NCI-H2171 (cell line): Measurements from ENCODE around the gene PWWP2B.
"Not testable (repeated sequence)": the region's sequence is repeated elsewhere in the genome, so short reads cannot be mapped to it uniquely, and the experiment has no call there.

Source experiments
- DNase-seq: peaks from one replicate; lab custom pipeline; 2025; lab: John Stamatoyannopoulos, UW

Gene PWWP2B

GRCh38 chr10:132363921-132364593 is 32.9 kb upstream of the PWWP2B start:
- no peak for DNase-seq

- DNase-seq, result no peak
These were observed 32.4 kb upstream of the PWWP2B start for GRCh38 chr10:132364594-132364970.

- DNase-seq, result no peak
These were observed 31.9 kb upstream of the PWWP2B start for GRCh38 chr10:132365102-132365501.

- no peak for DNase-seq
These were observed 31.0 kb upstream of the PWWP2B start for GRCh38 chr10:132366006-132366405.

GRCh38 chr10:132366499-132366898 is 30.5 kb upstream of the PWWP2B start:
- DNase-seq, result no peak

- no peak for DNase-seq
These were observed 28.6 kb upstream of the PWWP2B start for GRCh38 chr10:132368391-132368790.

DNA sequence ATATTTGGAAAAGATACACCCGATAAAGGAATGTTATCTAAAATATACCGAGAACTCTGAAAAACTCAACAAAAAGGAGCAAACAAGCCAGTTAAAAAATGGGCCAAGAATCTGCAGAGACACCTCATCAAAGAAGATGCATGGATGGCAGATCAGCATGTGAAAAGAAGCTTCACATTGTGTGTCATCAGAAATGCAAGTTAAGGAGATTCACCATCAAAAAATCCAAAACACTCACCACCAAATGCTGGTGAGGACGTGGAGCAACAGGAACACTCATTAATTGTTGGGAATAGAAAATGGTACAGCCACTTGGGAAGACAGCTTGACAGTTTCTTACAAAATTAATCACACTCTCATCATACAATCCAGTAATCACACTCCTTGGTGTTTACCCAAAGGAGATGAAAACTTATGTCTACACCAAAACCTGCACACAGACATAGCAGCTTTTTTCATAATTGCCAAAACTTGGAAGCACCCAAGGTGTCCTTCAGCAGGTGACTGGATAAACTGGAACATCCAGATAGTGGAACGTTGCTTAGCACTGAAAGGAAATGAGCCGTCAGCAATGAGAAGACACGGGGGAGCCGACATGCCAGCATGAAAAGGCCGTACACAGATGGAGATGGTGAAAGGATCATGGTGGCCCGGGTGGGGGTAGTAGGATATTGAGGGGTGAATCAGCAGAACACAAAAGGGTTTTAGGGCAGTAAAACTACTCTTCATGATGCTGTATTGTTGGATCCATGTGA is 27.9 kb upstream of the PWWP2B start:
- no peak for DNase-seq

GRCh38 chr10:132369636-132370185 is 27.3 kb upstream of the PWWP2B start:
- no peak for DNase-seq

DNA sequence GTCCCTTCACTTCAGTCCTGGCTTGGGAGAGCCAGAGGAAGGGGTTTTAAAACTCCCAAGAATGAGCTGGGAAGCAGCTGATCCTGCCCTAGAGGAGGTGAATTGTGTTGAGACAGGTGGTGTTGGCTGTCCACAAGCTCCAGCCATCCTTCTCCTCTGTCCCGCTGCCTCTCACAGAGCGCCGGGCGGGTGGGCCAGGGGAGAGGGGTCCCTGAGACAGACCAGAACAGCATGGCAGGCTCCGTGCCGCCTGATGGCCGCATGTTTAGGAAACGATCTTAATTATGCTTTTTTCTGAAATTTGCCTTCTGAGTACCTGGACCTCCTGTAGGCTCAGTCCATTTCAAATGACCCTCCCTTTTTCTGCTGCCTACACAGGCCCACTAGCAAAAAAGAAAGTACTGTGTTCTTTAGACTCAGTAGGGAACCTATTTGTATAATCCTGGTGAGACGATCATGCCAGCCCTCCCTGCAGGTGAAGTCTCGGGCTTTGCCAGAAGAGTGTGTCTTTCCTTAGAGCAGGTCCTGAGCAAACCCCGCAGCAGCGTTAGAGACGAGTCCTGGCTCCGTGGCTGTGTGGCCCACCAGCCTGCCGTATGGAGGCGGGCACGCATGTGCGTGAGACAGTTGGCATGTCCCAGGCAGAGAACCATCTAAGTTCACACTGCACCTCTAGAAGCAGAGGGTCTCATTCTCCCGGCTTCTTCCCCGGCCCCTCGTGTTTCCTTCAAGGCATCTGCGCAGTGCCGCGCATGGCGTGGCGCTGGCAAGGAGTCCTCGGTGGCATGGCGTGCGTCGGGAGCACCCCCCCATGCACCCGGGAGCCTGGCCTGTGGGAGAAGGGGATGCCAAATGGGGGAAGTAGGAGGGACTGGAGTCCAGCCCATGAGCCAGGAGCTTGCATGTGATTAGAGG is 26.3 kb upstream of the PWWP2B start:
- no peak for DNase-seq

- no peak for DNase-seq
These were observed 25.3 kb upstream of the PWWP2B start for GRCh38 chr10:132371641-132372081.

GRCh38 chr10:132372516-132373095 is 24.4 kb upstream of the PWWP2B start:
- no peak for DNase-seq

- no peak for DNase-seq
These were observed 23.6 kb upstream of the PWWP2B start for GRCh38 chr10:132373241-132373955.

- DNase-seq, result no peak
These were observed 22.8 kb upstream of the PWWP2B start for GRCh38 chr10:132374176-132374575.

DNA sequence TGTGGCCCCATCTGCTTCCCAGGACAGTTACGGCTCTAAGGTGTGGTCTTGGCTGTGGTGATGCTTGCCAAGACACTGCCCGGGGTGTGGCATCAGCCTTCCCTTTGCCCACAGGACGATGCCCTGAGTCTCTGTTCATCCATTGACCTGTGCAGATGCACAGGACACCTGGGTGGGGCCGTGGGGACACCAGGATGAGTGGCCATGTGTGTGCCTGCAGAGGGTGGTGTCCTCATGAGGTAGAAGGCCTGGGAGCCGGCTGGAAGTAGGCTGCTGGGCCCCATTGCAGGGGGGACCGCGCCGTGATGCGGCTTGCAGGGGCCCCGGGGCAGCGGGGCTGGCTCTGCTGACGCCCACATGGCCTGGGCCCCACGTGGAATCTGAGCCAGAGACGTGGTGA is 22.4 kb upstream of the PWWP2B start:
- no peak for DNase-seq

DNA sequence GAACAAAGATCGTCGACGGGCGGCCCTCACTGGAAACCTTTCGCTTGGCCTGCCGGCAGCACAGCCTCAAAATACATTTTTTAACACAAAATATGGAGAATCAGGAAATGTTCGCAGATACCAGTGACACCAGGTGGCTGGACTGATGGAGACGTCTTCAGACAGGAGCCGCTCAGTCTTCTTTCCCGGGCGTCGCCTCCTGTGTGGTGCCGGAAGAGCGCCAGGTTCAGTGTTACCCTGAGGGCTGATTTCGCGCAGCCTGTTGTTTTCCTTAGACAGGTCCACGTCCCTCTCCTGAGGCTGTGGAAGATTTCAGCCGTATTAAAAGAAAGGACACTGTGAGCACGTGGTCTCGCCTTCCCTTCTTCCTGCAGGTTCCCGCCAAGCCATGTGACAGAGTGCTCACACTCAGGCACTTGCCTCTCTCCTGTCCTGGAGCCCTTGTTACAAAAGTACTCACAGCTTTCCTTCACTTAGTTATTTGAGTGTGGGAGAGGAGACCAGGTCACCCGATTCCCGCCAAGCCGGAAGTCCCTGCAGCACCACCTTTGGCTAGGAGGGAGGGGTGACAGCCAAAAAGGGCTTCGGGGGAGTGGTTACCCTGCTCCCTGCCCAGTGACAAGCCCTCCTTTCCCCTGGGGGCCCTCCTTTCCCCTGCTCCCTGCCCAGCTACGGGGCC is 21.7 kb upstream of the PWWP2B start:
- no peak for DNase-seq

DNA sequence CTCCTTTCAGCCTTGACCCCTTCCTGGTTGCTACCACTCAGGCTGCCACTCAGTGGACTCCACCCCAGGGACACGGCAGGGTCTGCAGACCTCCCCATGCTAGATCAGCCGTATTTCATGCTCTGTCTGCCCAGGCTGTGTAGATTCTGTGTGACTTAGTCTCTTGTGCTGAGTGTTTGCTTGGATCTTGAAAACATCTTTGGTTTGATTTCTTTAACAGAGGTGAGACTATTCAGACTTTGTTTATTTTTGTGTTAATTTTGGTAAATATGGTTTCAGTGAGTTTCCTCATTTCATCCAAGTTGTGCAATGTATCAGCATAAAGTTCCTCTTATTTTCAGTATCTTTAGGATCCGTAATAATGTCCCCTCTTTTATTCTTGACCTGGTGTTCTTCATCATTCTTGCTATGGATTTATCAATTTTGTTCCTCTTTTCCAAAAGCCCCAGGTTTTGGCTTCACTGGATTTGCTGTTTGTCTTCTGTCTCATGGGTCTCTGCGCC is 21.2 kb upstream of the PWWP2B start:
- DNase-seq, result no peak

- DNase-seq, result no peak
These were observed 20.6 kb upstream of the PWWP2B start for GRCh38 chr10:132376394-132376851.

DNA sequence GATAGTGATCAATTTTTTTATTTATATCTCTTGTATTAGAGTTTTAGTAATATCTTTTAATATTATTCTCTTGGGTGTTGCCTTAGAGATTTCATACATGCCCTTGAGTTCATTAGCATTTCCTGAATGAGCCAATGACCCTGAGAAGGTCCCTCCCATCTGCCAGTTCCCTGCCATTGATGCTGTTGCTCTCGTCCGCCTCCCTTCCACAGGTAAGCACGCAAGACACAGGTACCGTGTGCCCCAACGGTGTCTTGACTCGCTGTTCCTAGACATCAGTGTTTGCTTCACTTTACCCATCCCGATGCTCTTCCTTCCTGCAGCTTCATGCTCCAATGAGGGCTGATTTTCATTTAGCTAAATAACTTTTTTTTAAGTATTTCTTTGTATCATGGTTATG is 19.7 kb upstream of the PWWP2B start:
- DNase-seq, result no peak

GRCh38 chr10:132379026-132379425 is 18.0 kb upstream of the PWWP2B start:
- DNase-seq, result not testable (repeated sequence)

GRCh38 chr10:132380986-132381385 is 16.0 kb upstream of the PWWP2B start:
- not testable (repeated sequence) for DNase-seq
